CD8-positive, alpha-beta memory T cell (primary cell): ENCODE measurements around the gene FYB2. TPM values are rescaled to one million over a fixed set of nuclear protein-coding genes. Genes with fewer than 3 reads are reported as not detected.

Experiments used
- CTCF ChIA-PET: fragments of 350-600 bp; sonication (Branson Sonifier 250); formaldehyde crosslinking; loops from one replicate; lab custom pipeline; 2021; ENCODE audit warnings: antibody characterized with exemption; lab: Charles Lee
- POLR2A ChIA-PET: fragments of 350-600 bp; sonication (Branson Sonifier 250); formaldehyde crosslinking; loops from one replicate; lab custom pipeline; 2021; ENCODE audit warnings: antibody characterized with exemption; lab: Charles Lee
- DNase-seq, 5 donors: peaks; one replicate each; pipeline versions ENCODE4 v3.0.0 to v3.0.0-alpha.2; 2020 to 2022; ENCODE audit warnings: mixed read lengths in 1 of 5
- H3K27ac ChIP-seq: one replicate; pipeline ENCODE4 v1.7.0; 2013; ENCODE audit warnings: low read depth, mild to moderate bottlenecking, low read length, moderate library complexity
- H3K27me3 ChIP-seq: 2 replicates; pipeline ENCODE4 v1.7.0; 2013; ENCODE audit warnings: low read length, mild to moderate bottlenecking; ENCODE audit not compliant: insufficient read depth, poor library complexity, severe bottlenecking
- H3K36me3 ChIP-seq: 2 replicates; pipeline ENCODE4 v1.7.0; 2013; ENCODE audit warnings: mild to moderate bottlenecking, low read length, moderate library complexity; ENCODE audit not compliant: insufficient read depth
- H3K4me1 ChIP-seq: 2 replicates; pipeline ENCODE4 v1.7.0; 2013; ENCODE audit warnings: mild to moderate bottlenecking, low read length, moderate library complexity; ENCODE audit not compliant: insufficient read depth
- H3K4me3 ChIP-seq: 2 replicates; pipeline ENCODE4 v1.7.0; 2013; ENCODE audit warnings: mild to moderate bottlenecking, low read length
- H3K9me3 ChIP-seq: 2 replicates; pipeline ENCODE4 v1.7.0; 2013; ENCODE audit warnings: mild to moderate bottlenecking, low read length
- H3K27ac Mint-ChIP-seq, 8 donors: one replicate each; pipeline ENCODE4 v1.8.0; 2020 to 2021; ENCODE audit warnings: mixed read lengths in 8 of 8, mild to moderate bottlenecking in 6 of 8, inconsistent platforms in 3 of 8, moderate library complexity in 3 of 8
- H3K27me3 Mint-ChIP-seq, 2 donors: one replicate each; pipeline ENCODE4 v1.8.0; 2020 to 2021; ENCODE audit warnings: mixed read lengths in 2 of 2, mild to moderate bottlenecking in 1 of 2, moderate library complexity in 1 of 2
- H3K36me3 Mint-ChIP-seq, 3 donors: one replicate each; pipeline ENCODE4 v1.8.0; 2020 to 2021; ENCODE audit warnings: mixed read lengths in 3 of 3, inconsistent platforms in 1 of 3, mild to moderate bottlenecking in 1 of 3
- H3K4me1 Mint-ChIP-seq, 3 donors: one replicate each; pipeline ENCODE4 v1.8.0; 2020 to 2021; ENCODE audit warnings: mixed read lengths in 3 of 3, inconsistent platforms in 1 of 3, mild to moderate bottlenecking in 1 of 3
- H3K4me3 Mint-ChIP-seq, 7 donors: one replicate each; pipeline ENCODE4 v1.8.0; 2020 to 2021; ENCODE audit warnings: mixed read lengths in 7 of 7, mild to moderate bottlenecking in 6 of 7, moderate library complexity in 4 of 7, inconsistent platforms in 2 of 7
- H3K9me3 Mint-ChIP-seq, 5 donors: one replicate each; pipeline ENCODE4 v1.8.0; 2020 to 2022; ENCODE audit warnings: mixed read lengths in 5 of 5, mild to moderate bottlenecking in 3 of 5, moderate library complexity in 2 of 5, inconsistent platforms in 1 of 5
- polyA plus RNA-seq: library from polyadenylated mRNA; unstranded; fragments of 300-500 nt; fragmentation: Illumina TruSeq; gene quantifications from one replicate; pipeline ENCODE4 v1.2.3, GENCODE V29; 2021
- total RNA-seq, 2 experiments: library from RNA; stranded (reverse); gene quantifications; one replicate each; pipeline ENCODE4 v1.2.3, GENCODE V29; 2021

Gene FYB2
- total and polyA plus RNA-seq, 3 experiments from 2014 or later, result not detected

DNA sequence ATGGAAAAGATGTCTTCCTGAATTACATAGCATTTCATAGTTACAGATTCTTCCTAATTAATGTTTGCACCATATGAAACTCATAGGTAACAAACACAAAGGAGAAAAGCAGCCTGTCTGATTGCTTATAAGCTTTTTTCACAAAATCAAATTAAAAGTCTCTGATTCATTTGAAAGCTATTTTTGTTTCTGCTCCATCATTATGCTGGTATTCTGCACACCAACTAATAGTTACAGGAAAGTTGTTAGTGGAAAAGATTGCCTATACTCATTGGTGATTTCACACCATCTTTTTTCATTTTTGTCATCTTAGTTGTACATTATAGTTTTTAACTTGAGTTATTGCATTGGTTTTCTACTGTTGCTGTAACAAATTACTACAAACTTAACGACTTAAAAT lies 104.0 kb downstream of the FYB2 start:
- H3K27ac Mint-ChIP-seq, result no peak overlapping the region
- CTCF ChIA-PET, result no interaction called here

DNA sequence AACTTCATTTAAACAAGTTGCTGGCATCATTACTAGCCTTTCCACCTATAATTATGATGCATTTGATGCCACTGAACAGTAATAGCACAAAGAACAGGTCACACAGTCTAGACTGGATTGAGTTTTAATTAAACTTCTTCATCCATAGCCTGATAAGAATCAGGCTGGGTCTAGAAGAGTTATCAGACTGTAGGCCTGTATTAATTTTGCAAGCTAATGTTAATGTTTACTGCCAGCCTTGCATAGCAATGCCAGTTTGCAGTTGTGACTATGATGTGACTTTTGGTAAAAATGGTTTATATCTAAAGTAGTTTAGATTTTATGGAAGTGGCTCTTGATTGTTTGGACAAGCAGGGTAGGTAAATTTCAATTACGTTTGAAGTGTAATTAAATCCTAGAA lies 106.1 kb downstream of the FYB2 start:
- Mint-ChIP-seq H3K4me1 (no peaks in the 10 kb centered on the region), H3K4me3 (no peak overlapping the region), H3K9me3 (no peaks in the 10 kb centered on the region), H3K27ac (no peak overlapping the region), H3K27me3 (peaks cover 5 to 12% of the 10 kb centered on the region in 2 donors), H3K36me3 (no peaks in the 10 kb centered on the region)
- POLR2A ChIA-PET, result no interaction called here
- Histone ChIP-seq H3K27me3 (no peaks in the 10 kb centered on the region), H3K4me3 (no peak overlapping the region), H3K9me3 (no peaks in the 10 kb centered on the region), H3K36me3 (no peaks in the 10 kb centered on the region), H3K4me1 (no peaks in the 10 kb centered on the region), H3K27ac (no peak overlapping the region)
- CTCF ChIA-PET, result no interaction called here
- DNase-seq, result no peak

More for the DNA sequence above, 104.0 kb downstream of the FYB2 start:
- Mint-ChIP-seq H3K36me3 (no peaks in the 10 kb centered on the region), H3K9me3 (no peaks in the 10 kb centered on the region), H3K4me1 (no peaks in the 10 kb centered on the region), H3K27me3 (peaks cover 3 to 5% of the 10 kb centered on the region in 2 donors), H3K4me3 (no peak overlapping the region)
- H3K9me3 ChIP-seq, result no peaks in the 10 kb centered on the region
- no peak for DNase-seq
- H3K27ac ChIP-seq, result no peak overlapping the region
- no peak overlapping the region for H3K4me3 ChIP-seq
- no peaks in the 10 kb centered on the region for H3K4me1 ChIP-seq
- no peaks in the 10 kb centered on the region for H3K27me3 ChIP-seq
- POLR2A ChIA-PET, result no interaction called here
- H3K36me3 ChIP-seq, result no peaks in the 10 kb centered on the region

DNA sequence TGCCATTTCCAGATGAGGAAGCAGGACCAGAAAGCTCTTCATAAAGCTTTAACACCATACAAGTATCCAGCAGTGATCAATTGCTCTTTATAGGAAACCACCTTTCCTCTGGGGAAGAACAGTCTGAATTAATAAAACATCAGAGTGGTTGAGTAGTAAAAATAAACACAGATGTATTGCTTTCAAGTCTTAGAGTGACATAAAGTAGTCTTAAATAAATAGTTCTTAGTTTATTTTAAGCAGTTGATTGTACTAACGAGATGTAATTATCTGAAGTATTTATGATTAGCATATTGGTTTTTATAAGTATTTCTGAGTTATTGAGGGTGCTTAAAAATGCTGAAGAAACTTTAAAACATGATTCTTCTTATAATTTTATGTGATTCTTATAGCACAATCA lies 107.1 kb downstream of the FYB2 start:
- CTCF ChIA-PET, result no interaction called here
- no peak overlapping the region for H3K4me3 ChIP-seq
- H3K4me1 Mint-ChIP-seq, result no peaks in the 10 kb centered on the region

GRCh38 chr1:56710646-56711045 lies 108.6 kb downstream of the FYB2 start:
- Mint-ChIP-seq H3K27me3 (peaks cover 5 to 18% of the 10 kb centered on the region in 2 donors), H3K36me3 (no peaks in the 10 kb centered on the region), H3K9me3 (no peaks in the 10 kb centered on the region), H3K4me3 (no peak overlapping the region), H3K4me1 (no peaks in the 10 kb centered on the region), H3K27ac (no peak overlapping the region)
- Histone ChIP-seq H3K9me3 (no peaks in the 10 kb centered on the region), H3K4me3 (no peak overlapping the region), H3K36me3 (no peaks in the 10 kb centered on the region), H3K4me1 (no peaks in the 10 kb centered on the region), H3K27ac (no peak overlapping the region), H3K27me3 (no peaks in the 10 kb centered on the region)
- POLR2A ChIA-PET, result no interaction called here
- CTCF ChIA-PET, result interaction anchor here (1.1 kb wide), 1 partner anchor 11 kb away, joined by 4 read pairs; no protein-coding TSS in a partner anchor
- DNase-seq, result no peak

More for the DNA sequence above, 107.1 kb downstream of the FYB2 start:
- H3K4me3 Mint-ChIP-seq, result no peak overlapping the region
- H3K27me3 ChIP-seq, result no peaks in the 10 kb centered on the region
- H3K27ac Mint-ChIP-seq, result no peak overlapping the region
- peaks cover 5 to 15% of the 10 kb centered on the region in 2 donors for H3K27me3 Mint-ChIP-seq
- no peaks in the 10 kb centered on the region for H3K4me1 ChIP-seq
- no peak for DNase-seq
- H3K36me3 ChIP-seq, result no peaks in the 10 kb centered on the region
- POLR2A ChIA-PET, result no interaction called here
- H3K27ac ChIP-seq, result no peak overlapping the region
- H3K36me3 Mint-ChIP-seq, result no peaks in the 10 kb centered on the region
- H3K9me3 ChIP-seq, result no peaks in the 10 kb centered on the region
- no peaks in the 10 kb centered on the region for H3K9me3 Mint-ChIP-seq

GRCh38 chr1:56709995-56710394 lies 109.2 kb downstream of the FYB2 start:
- Mint-ChIP-seq H3K27me3 (peaks cover 5 to 18% of the 10 kb centered on the region in 2 donors), H3K9me3 (no peaks in the 10 kb centered on the region), H3K27ac (no peak overlapping the region), H3K36me3 (no peaks in the 10 kb centered on the region), H3K4me3 (no peak overlapping the region), H3K4me1 (no peaks in the 10 kb centered on the region)
- Histone ChIP-seq H3K4me3 (no peak overlapping the region), H3K27me3 (no peaks in the 10 kb centered on the region), H3K9me3 (no peaks in the 10 kb centered on the region), H3K36me3 (no peaks in the 10 kb centered on the region), H3K27ac (no peak overlapping the region), H3K4me1 (no peaks in the 10 kb centered on the region)
- ChIA-PET POLR2A (no interaction called here), CTCF (interaction anchor here (1.1 kb wide), 1 partner anchor 11 kb away, joined by 4 read pairs; no protein-coding TSS in a partner anchor)
- no peak for DNase-seq

- ChIA-PET CTCF (interaction anchor here (1.1 kb wide), 1 partner anchor 10 kb away, joined by 4 read pairs; no protein-coding TSS in a partner anchor), POLR2A (no interaction called here)
- Mint-ChIP-seq H3K36me3 (no peaks in the 10 kb centered on the region), H3K27ac (no peak overlapping the region), H3K27me3 (peaks cover 5 to 18% of the 10 kb centered on the region in 2 donors), H3K4me1 (no peaks in the 10 kb centered on the region), H3K9me3 (no peaks in the 10 kb centered on the region), H3K4me3 (no peak overlapping the region)
- no peaks in the 10 kb centered on the region for H3K4me1 ChIP-seq
- no peak overlapping the region for H3K27ac ChIP-seq
- DNase-seq, result no peak
- H3K36me3 ChIP-seq, result no peaks in the 10 kb centered on the region
- H3K9me3 ChIP-seq, result no peaks in the 10 kb centered on the region
- no peaks in the 10 kb centered on the region for H3K27me3 ChIP-seq
- H3K4me3 ChIP-seq, result no peak overlapping the region
These were observed 109.8 kb downstream of the FYB2 start for GRCh38 chr1:56709269-56709880.

DNA sequence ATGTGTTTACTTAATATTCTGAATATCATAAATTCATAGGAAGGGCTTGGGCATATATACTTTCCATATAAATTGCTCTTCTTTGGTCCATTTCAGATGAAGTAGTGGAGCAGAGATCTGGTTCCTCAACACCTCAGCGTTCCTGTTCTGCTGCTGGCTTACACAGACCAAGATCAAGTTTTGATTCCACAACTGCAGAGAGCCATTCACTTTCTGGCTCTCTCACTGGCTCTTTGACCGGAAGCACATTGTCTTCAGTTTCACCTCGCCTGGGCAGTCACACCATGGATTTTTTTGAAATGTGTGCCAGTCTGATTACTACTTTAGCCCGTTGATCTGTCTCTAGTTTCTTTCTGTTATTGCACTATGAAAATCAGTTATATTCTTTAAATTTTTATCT lies 111.8 kb downstream of the FYB2 start:
- no peaks in the 10 kb centered on the region for H3K4me1 ChIP-seq
- H3K36me3 ChIP-seq, result no peaks in the 10 kb centered on the region
- no peak for DNase-seq
- Mint-ChIP-seq H3K4me1 (no peaks in the 10 kb centered on the region), H3K27ac (no peak overlapping the region), H3K9me3 (peaks cover 0 to 2% (median 0%) of the 10 kb centered on the region in 5 donors), H3K36me3 (no peaks in the 10 kb centered on the region), H3K27me3 (peaks cover 4 to 19% of the 10 kb centered on the region in 2 donors), H3K4me3 (no peak overlapping the region)
- no peaks in the 10 kb centered on the region for H3K9me3 ChIP-seq
- no peak overlapping the region for H3K27ac ChIP-seq
- H3K27me3 ChIP-seq, result no peaks in the 10 kb centered on the region
- ChIA-PET CTCF (no interaction called here), POLR2A (no interaction called here)
- no peak overlapping the region for H3K4me3 ChIP-seq

GRCh38 chr1:56703747-56704146 lies 115.5 kb downstream of the FYB2 start:
- Histone ChIP-seq H3K27ac (no peak overlapping the region), H3K4me3 (no peak overlapping the region), H3K9me3 (no peaks in the 10 kb centered on the region), H3K4me1 (no peaks in the 10 kb centered on the region), H3K36me3 (no peaks in the 10 kb centered on the region), H3K27me3 (no peaks in the 10 kb centered on the region)
- no peaks in the 10 kb centered on the region for H3K4me1 Mint-ChIP-seq
- ChIA-PET POLR2A (no interaction called here), CTCF (no interaction called here)
- H3K36me3 Mint-ChIP-seq, result no peaks in the 10 kb centered on the region
- no peak overlapping the region for H3K27ac Mint-ChIP-seq
- no peak for DNase-seq
- H3K4me3 Mint-ChIP-seq, result no peak overlapping the region
- peaks cover 0 to 9% of the 10 kb centered on the region in 2 donors for H3K27me3 Mint-ChIP-seq
- H3K9me3 Mint-ChIP-seq, result peaks cover 0 to 6% (median 3%) of the 10 kb centered on the region in 5 donors
